Fibroblast of mammary gland (primary cell): ENCODE measurements around the gene SSMEM1.
A peak's percentile ranks its signal among the peaks of the same experiment; 100 is the strongest.
"Not testable (repeated sequence)": the region's sequence is repeated elsewhere in the genome, so short reads cannot be mapped to it uniquely, and the experiment has no call there.

Source experiments
- DNase-seq: peaks from one replicate; pipeline ENCODE4 v3.0.0-alpha.2; 2010; ENCODE audit warnings: low read depth
- H3K4me3 ChIP-seq: 2 replicates; pipeline ENCODE4 v1.5.1; 2011; ENCODE audit warnings: low read depth, mild to moderate bottlenecking, low read length, moderate library complexity; ENCODE audit not compliant: control insufficient read depth
- CTCF ChIP-seq: conservative IDR thresholded peaks from 2 replicates; pipeline ENCODE4 v1.5.1; 2011; ENCODE audit warnings: low read depth, low read length, inconsistent platforms; ENCODE audit not compliant: control insufficient read depth, insufficient read depth

The SSMEM1 gene

DNA sequence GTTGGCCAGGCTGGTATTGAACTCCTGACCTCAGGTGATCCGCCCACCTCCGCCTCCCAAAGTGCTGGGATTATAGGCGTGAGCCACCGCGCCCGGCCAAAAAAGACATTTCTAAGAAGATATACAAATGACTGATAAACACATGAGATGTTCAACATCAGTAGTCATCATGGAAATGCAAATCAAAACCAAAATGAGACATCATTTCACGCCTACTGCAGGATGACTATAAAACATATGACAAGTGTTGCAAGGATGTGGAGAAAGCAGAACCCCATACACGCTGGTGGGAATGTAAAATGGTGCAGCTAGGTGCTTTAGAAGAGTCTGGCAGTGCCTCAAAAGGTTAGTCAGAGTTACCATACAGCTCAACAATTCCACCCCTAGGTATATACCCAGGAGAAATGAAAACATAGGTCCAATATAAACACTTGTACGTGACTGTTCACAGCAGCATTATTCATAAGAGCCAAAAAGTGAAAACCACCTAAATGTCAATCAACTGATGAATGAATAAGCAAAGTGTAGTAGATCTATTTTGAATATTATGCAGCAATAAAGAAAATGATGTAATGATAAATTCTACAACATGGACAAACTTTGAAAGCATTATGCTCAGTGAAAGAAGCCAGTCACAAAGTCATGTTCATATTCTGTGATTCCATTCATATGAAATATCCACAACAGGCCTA is 26.9 kb upstream of the SSMEM1 start:
- no peak for TF ChIP-seq CTCF
- DNase-seq: peak; percentile 74
- no peak overlapping the region for H3K4me3 ChIP-seq

DNA sequence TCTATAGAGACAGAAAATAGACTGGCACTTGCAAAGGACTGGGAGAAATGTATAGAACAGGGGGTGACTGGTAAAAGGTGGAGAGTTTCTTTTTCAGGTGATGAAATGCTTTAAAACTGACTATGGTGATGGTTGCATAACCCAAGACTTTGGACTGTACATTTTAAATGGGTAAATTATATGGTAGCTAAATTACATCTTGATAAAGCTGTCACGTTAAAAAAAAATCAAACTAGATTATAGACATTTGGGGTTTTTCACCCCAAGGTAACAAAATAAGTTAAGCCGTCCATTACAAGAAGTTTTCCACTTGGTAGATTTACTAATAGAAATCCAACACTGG is 26.4 kb upstream of the SSMEM1 start:
- H3K4me3 ChIP-seq: no peak overlapping the region
- no peak for TF ChIP-seq CTCF
- DNase-seq: no peak

GRCh38 chr7:130182990-130183389 is 24.7 kb upstream of the SSMEM1 start:
- H3K4me3 ChIP-seq: no peak overlapping the region
- no peak for DNase-seq
- TF ChIP-seq CTCF: no peak

DNA sequence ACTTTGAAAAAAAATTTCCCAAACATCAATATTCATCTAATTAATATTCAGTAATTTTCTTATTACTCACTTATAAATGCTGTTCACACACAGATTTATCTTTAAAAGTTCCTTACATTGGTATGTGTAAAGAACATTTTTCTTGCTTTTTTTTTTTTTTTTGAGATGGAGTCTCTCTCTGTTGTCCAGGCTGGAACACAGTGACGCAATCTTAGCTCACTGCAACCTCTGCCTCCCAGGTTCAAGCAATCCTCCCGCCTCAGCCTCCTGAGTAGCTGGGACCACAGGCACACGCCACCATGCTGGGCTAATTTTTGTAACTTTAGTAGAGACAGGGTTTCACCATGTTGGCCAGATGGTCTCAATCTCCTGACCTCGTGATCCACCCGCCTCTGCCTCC is 23.3 kb upstream of the SSMEM1 start:
- not testable (repeated sequence) for DNase-seq, H3K4me3 ChIP-seq

DNA sequence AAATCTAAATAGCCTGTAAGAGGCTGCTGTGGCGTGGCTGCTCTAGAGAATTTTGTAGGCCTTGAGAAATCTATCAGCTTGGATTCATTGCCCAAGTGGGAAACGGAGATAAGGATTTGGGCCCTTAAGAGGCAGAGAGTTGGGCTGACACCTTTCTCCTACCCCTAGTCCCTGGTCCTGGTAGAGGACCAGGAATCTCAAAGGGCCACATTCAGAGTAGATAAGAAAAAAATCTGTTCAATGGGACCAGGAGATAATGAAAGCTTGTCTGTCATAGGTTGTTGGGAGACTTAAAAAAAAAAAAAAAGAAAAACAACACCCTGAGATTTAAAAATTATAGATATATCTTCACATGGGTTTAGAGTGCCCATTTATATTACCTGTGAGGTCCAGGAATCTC is 20.3 kb upstream of the SSMEM1 start:
- TF ChIP-seq CTCF: no peak
- DNase-seq: no peak
- no peak overlapping the region for H3K4me3 ChIP-seq

DNA sequence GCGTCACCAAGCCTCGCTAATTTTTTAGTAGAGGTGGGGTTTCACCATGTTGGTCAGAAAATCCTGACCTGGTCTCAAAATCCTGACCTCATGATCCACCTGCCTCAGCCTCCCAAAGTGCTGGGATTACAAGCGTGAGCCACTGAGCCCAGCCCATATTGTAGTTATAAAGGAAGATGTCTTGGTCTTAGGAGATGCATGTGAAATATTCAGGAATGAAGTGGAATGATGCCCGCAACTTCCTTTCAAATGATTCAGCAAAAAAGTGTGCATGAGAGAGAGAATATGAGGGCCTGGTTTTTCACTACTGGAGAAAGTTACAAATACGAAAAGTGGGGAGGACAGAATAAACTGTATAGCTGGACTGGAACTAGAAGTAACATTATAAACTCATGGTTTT is 18.3 kb upstream of the SSMEM1 start:
- no peak overlapping the region for H3K4me3 ChIP-seq
- peak; percentile 31 for DNase-seq
- TF ChIP-seq CTCF: no peak

DNA sequence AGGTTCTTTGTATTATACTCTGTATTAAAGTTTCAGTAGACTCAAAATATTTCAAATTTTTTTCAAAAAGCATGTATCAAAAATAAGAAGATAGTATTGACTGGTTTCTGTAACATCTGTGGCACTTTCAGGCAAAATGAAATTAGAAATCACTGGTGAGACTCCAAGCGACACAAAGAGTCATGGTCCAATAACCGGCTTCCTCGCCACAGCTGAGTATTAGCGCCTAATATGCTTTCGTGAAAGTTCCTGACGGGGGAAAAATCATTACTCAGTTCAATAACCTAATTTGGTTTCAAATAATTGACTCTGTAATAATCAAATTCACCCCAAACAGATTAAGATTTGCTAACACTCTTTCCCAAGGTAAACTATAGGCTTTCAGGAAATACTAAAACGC is 15.9 kb upstream of the SSMEM1 start:
- TF ChIP-seq CTCF: no peak
- no peak for DNase-seq

More for the DNA sequence above, 15.9 kb upstream of the SSMEM1 start:
- H3K4me3 ChIP-seq: no peak overlapping the region
